WTC11 (cell line): ENCODE data around the gene DDB1. TPM values are rescaled to one million over a fixed set of nuclear protein-coding genes. Genes with fewer than 3 reads are reported as not detected.

Source experiments
- ATAC-seq: fragments of 200-7000 bp; cut with Tn5 transposase; 2 replicates; pipeline ENCODE4 v1.10.0; 2021; ENCODE audit warnings: mild to moderate bottlenecking, moderate library complexity
- CTCF ChIA-PET: fragments of 300-600 bp; sonication (Branson Sonifier 250); formaldehyde crosslinking; loops from one replicate; lab custom pipeline; 2021; ENCODE audit warnings: antibody characterized with exemption; lab: Charles Lee
- POLR2A ChIA-PET: fragments of 350-600 bp; sonication (Branson Sonifier 250); formaldehyde crosslinking; loops from one replicate; lab custom pipeline; 2021; ENCODE audit warnings: antibody characterized with exemption; lab: Charles Lee
- DNase-seq: peaks from one replicate; pipeline ENCODE4 v3.0.0; 2021; ENCODE audit warnings: low spot score
- H3K27ac Mint-ChIP-seq: 2 replicates; pipeline ENCODE4 v1.8.0; 2021; ENCODE audit warnings: mixed read lengths
- H3K27me3 Mint-ChIP-seq: 2 replicates; pipeline ENCODE4 v1.8.0; 2021; ENCODE audit warnings: low read depth, mild to moderate bottlenecking, moderate library complexity, mixed read lengths
- H3K36me3 Mint-ChIP-seq: 2 replicates; pipeline ENCODE4 v1.8.0; 2021; ENCODE audit warnings: mixed read lengths
- H3K4me1 Mint-ChIP-seq: 2 replicates; pipeline ENCODE4 v1.8.0; 2022; ENCODE audit warnings: mixed read lengths
- H3K4me3 Mint-ChIP-seq: 2 replicates; pipeline ENCODE4 v1.8.0; 2021; ENCODE audit warnings: mild to moderate bottlenecking, moderate library complexity, mixed read lengths
- H3K9me3 Mint-ChIP-seq: 2 replicates; pipeline ENCODE4 v1.8.0; 2021; ENCODE audit warnings: mixed read lengths
- AFF4 ChIP-seq: sonication (generic); formaldehyde crosslinking; IDR thresholded peaks from 2 replicates; pipeline ENCODE4 v1.8.1; 2023; ENCODE audit warnings: mild to moderate bottlenecking, missing genetic modification reagents, borderline replicate concordance
- AR ChIP-seq: fragments of 250-450 bp; sonication (Bioruptor Pico); IDR thresholded peaks from 2 replicates; pipeline ENCODE4 v1.9.0; 2021; ENCODE audit warnings: mild to moderate bottlenecking
- ATF3 ChIP-seq: sonication (generic); formaldehyde crosslinking; conservative IDR thresholded peaks from 2 replicates; pipeline ENCODE4 v1.8.1; 2022; ENCODE audit warnings: mild to moderate bottlenecking, missing genetic modification reagents
- CREM ChIP-seq: sonication (generic); formaldehyde crosslinking; IDR thresholded peaks from 2 replicates; pipeline ENCODE4 v1.8.1; 2022; ENCODE audit warnings: mild to moderate bottlenecking, missing genetic modification reagents, moderate library complexity
- E2F1 ChIP-seq: sonication (generic); formaldehyde crosslinking; IDR thresholded peaks from 2 replicates; pipeline ENCODE4 v1.8.0; 2022; ENCODE audit warnings: mild to moderate bottlenecking, missing genetic modification reagents
- ELF4 ChIP-seq: sonication (generic); formaldehyde crosslinking; IDR thresholded peaks from 2 replicates; pipeline ENCODE4 v1.8.1; 2022; ENCODE audit warnings: low read depth, mild to moderate bottlenecking, moderate library complexity, missing genetic modification reagents
- ERG ChIP-seq: fragments of 250-450 bp; sonication (Bioruptor Pico); IDR thresholded peaks from 2 replicates; pipeline ENCODE4 v1.8.0; 2021; ENCODE audit warnings: mild to moderate bottlenecking
- FOXJ3 ChIP-seq: sonication (generic); formaldehyde crosslinking; IDR thresholded peaks from 2 replicates; pipeline ENCODE4 v1.9.0; 2021; ENCODE audit warnings: missing genetic modification reagents, mild to moderate bottlenecking, borderline replicate concordance
- FOXP1 ChIP-seq: sonication (generic); formaldehyde crosslinking; IDR thresholded peaks from 2 replicates; pipeline ENCODE4 v1.8.0; 2022; ENCODE audit warnings: missing genetic modification reagents, mild to moderate bottlenecking, moderate library complexity, borderline replicate concordance
- FOXP4 ChIP-seq: sonication (generic); formaldehyde crosslinking; IDR thresholded peaks from 2 replicates; pipeline ENCODE4 v1.8.0; 2022; ENCODE audit warnings: mild to moderate bottlenecking, missing genetic modification reagents
- IRF2 ChIP-seq: sonication (generic); formaldehyde crosslinking; IDR thresholded peaks from 2 replicates; pipeline ENCODE4 v1.8.0; 2022; ENCODE audit warnings: low read depth, missing genetic modification reagents, borderline replicate concordance
- MXD4 ChIP-seq: fragments of 250-450 bp; sonication (Bioruptor Pico); IDR thresholded peaks from 2 replicates; pipeline ENCODE4 v1.8.0; 2021; ENCODE audit warnings: mild to moderate bottlenecking, moderate library complexity, borderline replicate concordance
- NFYB ChIP-seq: sonication (generic); formaldehyde crosslinking; conservative IDR thresholded peaks from 2 replicates; pipeline ENCODE4 v1.8.0; 2022; ENCODE audit warnings: low read depth, missing genetic modification reagents
- SMAD3 ChIP-seq: sonication (generic); formaldehyde crosslinking; IDR thresholded peaks from 2 replicates; pipeline ENCODE4 v1.8.0; 2022; ENCODE audit warnings: missing genetic modification reagents, mild to moderate bottlenecking, borderline replicate concordance
- USF1 ChIP-seq: sonication (generic); formaldehyde crosslinking; IDR thresholded peaks from 2 replicates; pipeline ENCODE4 v1.8.0; 2022; ENCODE audit warnings: mild to moderate bottlenecking, missing genetic modification reagents
- ZMAT4 ChIP-seq: fragments of 250-450 bp; sonication (Bioruptor Pico); IDR thresholded peaks from 2 replicates; pipeline ENCODE4 v1.9.0; 2021; ENCODE audit warnings: mild to moderate bottlenecking
- ZNF232 ChIP-seq: sonication (generic); formaldehyde crosslinking; IDR thresholded peaks from 2 replicates; pipeline ENCODE4 v1.8.0; 2022; ENCODE audit warnings: mild to moderate bottlenecking, missing genetic modification reagents
- ZNF396 ChIP-seq: fragments of 250-450 bp; sonication (Bioruptor Pico); IDR thresholded peaks from 2 replicates; pipeline ENCODE4 v1.8.0; 2021; ENCODE audit warnings: mild to moderate bottlenecking, moderate library complexity, borderline replicate concordance
- ZNF416 ChIP-seq: fragments of 250-450 bp; sonication (Bioruptor Pico); IDR thresholded peaks from 2 replicates; pipeline ENCODE4 v1.9.0; 2021; ENCODE audit warnings: mild to moderate bottlenecking, inconsistent platforms
- ZSCAN18 ChIP-seq: fragments of 250-450 bp; sonication (Bioruptor Pico); IDR thresholded peaks from 2 replicates; pipeline ENCODE4 v2.1.2; 2022; ENCODE audit warnings: mild to moderate bottlenecking, moderate library complexity
- total RNA-seq: library from RNA; stranded (reverse); gene quantifications from 3 replicates; pipeline ENCODE4 v1.2.3, GENCODE V29; 2021

Gene DDB1
- total RNA-seq, 1 experiment from 2014 or later, result 316 TPM

GRCh38 chr11:61350336-61350735, 17.4 kb upstream of the DDB1 start (continued):
- no peak for TF ChIP-seq FOXP4 (CRISPR knock-in tag)
- TF ChIP-seq ZNF232, result no peak
- TF ChIP-seq ELF4, result no peak
- no peak for TF ChIP-seq ERG
- TF ChIP-seq USF1, result no peak
- no peak for TF ChIP-seq ZSCAN18
- TF ChIP-seq ZMAT4 (CRISPR knock-in tag), result no peak
- no peak for TF ChIP-seq CREM
- no peak for TF ChIP-seq FOXP1 (CRISPR knock-in tag)
- no peak for TF ChIP-seq FOXJ3 (CRISPR knock-in tag)
- no peak for TF ChIP-seq IRF2 (CRISPR knock-in tag)

GRCh38 chr11:61349916-61350315, 17.0 kb upstream of the DDB1 start:
- ChIA-PET POLR2A (no interaction called here), CTCF (interaction anchor here (2.9 kb wide), 2 partner anchors 14 to 36 kb away, joined by 8 to 21 read pairs; no protein-coding TSS in a partner anchor)
- Mint-ChIP-seq H3K9me3 (no peaks in the 10 kb centered on the region), H3K4me1 (no peaks in the 10 kb centered on the region), H3K4me3 (no peak overlapping the region), H3K27me3 (no peaks in the 10 kb centered on the region), H3K27ac (no peak overlapping the region), H3K36me3 (peaks cover 15% of the 10 kb centered on the region)
- DNase-seq (no peak), ATAC-seq (no peak)
- no peak for TF ChIP-seq AFF4
- no peak for TF ChIP-seq E2F1 (CRISPR knock-in tag)
- TF ChIP-seq SMAD3 (CRISPR knock-in tag), result no peak
- no peak for TF ChIP-seq CREM
- no peak for TF ChIP-seq AR (CRISPR knock-in tag)
- no peak for TF ChIP-seq ZNF396 (CRISPR knock-in tag)
- no peak for TF ChIP-seq ELF4
- no peak for TF ChIP-seq NFYB (CRISPR knock-in tag)
- no peak for TF ChIP-seq MXD4 (CRISPR knock-in tag)
- no peak for TF ChIP-seq FOXP4 (CRISPR knock-in tag)
- no peak for TF ChIP-seq ZNF416
- no peak for TF ChIP-seq ATF3 (CRISPR knock-in tag)
